WTC11 (cell line): ENCODE measurements around the gene MIEF1.

Experiments
- NFE2L1 ChIP-seq: sonication (generic); formaldehyde crosslinking; IDR thresholded peaks from 2 replicates; pipeline ENCODE4 v1.8.1; 2023; ENCODE audit warnings: missing genetic modification reagents
- NFYB ChIP-seq: sonication (generic); formaldehyde crosslinking; conservative IDR thresholded peaks from 2 replicates; pipeline ENCODE4 v1.8.0; 2022; ENCODE audit warnings: low read depth, missing genetic modification reagents
- RELA ChIP-seq: sonication (generic); formaldehyde crosslinking; IDR thresholded peaks from 2 replicates; pipeline ENCODE4 v1.8.1; 2022; ENCODE audit warnings: missing genetic modification reagents, mild to moderate bottlenecking, borderline replicate concordance
- SMAD4 ChIP-seq: sonication (generic); formaldehyde crosslinking; IDR thresholded peaks from 2 replicates; pipeline ENCODE4 v1.8.0; 2022; ENCODE audit warnings: mild to moderate bottlenecking, missing genetic modification reagents
- TCF7 ChIP-seq: sonication (generic); formaldehyde crosslinking; IDR thresholded peaks from 2 replicates; pipeline ENCODE4 v1.8.0; 2022; ENCODE audit warnings: mild to moderate bottlenecking, low read depth, missing genetic modification reagents, moderate library complexity
- ZBTB21 ChIP-seq: sonication (generic); formaldehyde crosslinking; IDR thresholded peaks from 2 replicates; pipeline ENCODE4 v1.8.1; 2023; ENCODE audit warnings: mild to moderate bottlenecking, missing genetic modification reagents, borderline replicate concordance
- TF ChIP-seq, protein P1 (sequence below): sonication (generic); formaldehyde crosslinking; IDR thresholded peaks from 2 replicates; pipeline ENCODE4 v1.8.0; 2022; ENCODE audit warnings: mild to moderate bottlenecking, missing genetic modification reagents
- TF ChIP-seq, protein P2 (sequence below): fragments of 200-600 bp; IDR thresholded peaks from 2 replicates; pipeline ENCODE4 v1.8.0; 2022; ENCODE audit warnings: antibody characterized with exemption
- TF ChIP-seq, protein P3 (sequence below): sonication (generic); formaldehyde crosslinking; IDR thresholded peaks from 2 replicates; pipeline ENCODE4 v1.8.1; 2022; ENCODE audit warnings: missing genetic modification reagents, borderline replicate concordance
- TF ChIP-seq, protein P4 (sequence below): fragments of 250-450 bp; sonication (Bioruptor Pico); IDR thresholded peaks from 2 replicates; pipeline ENCODE4 v1.9.0; 2021; ENCODE audit warnings: moderate library complexity, mild to moderate bottlenecking, inconsistent platforms, borderline replicate concordance
- TF ChIP-seq, protein P5 (sequence below): sonication (generic); formaldehyde crosslinking; IDR thresholded peaks from 2 replicates; pipeline ENCODE4 v1.8.1; 2022; ENCODE audit warnings: mild to moderate bottlenecking, missing genetic modification reagents, moderate library complexity, borderline replicate concordance

DNA sequence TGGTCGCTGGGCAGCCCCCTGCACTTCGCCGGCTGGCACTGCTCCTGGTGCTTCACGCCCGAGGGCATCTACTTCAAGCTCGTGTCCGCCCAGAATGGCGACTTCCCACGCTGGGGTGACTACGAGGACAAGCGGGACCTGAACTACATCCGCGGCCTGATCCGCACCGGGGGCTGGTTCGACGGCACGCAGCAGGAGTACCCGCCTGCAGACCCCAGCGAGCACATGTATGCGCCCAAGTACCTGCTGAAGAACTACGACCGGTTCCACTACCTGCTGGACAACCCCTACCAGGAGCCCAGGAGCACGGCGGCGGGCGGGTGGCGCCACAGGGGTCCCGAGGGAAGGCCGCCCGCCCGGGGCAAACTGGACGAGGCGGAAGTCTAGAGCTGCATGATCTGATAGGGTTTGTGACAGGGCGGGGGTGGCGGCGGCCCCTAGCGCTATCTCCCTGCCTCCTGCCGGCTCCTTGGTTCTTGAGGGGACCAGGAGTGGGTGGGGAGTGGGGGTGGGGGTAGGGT lies 13.5 kb upstream of the MIEF1 start:
- TF ChIP-seq, protein P1, sequence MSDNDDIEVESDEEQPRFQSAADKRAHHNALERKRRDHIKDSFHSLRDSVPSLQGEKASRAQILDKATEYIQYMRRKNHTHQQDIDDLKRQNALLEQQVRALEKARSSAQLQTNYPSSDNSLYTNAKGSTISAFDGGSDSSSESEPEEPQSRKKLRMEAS (CRISPR knock-in tag): no peak
- TF ChIP-seq NFYB (CRISPR knock-in tag): no peak
- TF ChIP-seq, protein P2, sequence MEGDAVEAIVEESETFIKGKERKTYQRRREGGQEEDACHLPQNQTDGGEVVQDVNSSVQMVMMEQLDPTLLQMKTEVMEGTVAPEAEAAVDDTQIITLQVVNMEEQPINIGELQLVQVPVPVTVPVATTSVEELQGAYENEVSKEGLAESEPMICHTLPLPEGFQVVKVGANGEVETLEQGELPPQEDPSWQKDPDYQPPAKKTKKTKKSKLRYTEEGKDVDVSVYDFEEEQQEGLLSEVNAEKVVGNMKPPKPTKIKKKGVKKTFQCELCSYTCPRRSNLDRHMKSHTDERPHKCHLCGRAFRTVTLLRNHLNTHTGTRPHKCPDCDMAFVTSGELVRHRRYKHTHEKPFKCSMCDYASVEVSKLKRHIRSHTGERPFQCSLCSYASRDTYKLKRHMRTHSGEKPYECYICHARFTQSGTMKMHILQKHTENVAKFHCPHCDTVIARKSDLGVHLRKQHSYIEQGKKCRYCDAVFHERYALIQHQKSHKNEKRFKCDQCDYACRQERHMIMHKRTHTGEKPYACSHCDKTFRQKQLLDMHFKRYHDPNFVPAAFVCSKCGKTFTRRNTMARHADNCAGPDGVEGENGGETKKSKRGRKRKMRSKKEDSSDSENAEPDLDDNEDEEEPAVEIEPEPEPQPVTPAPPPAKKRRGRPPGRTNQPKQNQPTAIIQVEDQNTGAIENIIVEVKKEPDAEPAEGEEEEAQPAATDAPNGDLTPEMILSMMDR: no peak
- TF ChIP-seq SMAD4 (CRISPR knock-in tag): no peak
- TF ChIP-seq, protein P3, sequence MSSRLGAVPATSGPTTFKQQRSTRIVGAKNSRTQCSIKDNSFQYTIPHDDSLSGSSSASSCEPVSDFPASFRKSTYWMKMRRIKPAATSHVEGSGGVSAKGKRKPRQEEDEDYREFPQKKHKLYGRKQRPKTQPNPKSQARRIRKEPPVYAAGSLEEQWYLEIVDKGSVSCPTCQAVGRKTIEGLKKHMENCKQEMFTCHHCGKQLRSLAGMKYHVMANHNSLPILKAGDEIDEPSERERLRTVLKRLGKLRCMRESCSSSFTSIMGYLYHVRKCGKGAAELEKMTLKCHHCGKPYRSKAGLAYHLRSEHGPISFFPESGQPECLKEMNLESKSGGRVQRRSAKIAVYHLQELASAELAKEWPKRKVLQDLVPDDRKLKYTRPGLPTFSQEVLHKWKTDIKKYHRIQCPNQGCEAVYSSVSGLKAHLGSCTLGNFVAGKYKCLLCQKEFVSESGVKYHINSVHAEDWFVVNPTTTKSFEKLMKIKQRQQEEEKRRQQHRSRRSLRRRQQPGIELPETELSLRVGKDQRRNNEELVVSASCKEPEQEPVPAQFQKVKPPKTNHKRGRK: no peak
- TF ChIP-seq RELA: no peak
- TF ChIP-seq ZBTB21: no peak
- no peak for TF ChIP-seq NFE2L1
- TF ChIP-seq, protein P4, sequence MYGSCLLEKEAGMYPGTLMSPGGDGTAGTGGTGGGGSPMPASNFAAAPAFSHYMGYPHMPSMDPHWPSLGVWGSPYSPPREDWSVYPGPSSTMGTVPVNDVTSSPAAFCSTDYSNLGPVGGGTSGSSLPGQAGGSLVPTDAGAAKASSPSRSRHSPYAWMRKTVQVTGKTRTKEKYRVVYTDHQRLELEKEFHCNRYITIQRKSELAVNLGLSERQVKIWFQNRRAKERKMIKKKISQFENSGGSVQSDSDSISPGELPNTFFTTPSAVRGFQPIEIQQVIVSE (CRISPR knock-in tag): no peak
- no peak for TF ChIP-seq TCF7 (CRISPR knock-in tag)
- TF ChIP-seq, protein P5, sequence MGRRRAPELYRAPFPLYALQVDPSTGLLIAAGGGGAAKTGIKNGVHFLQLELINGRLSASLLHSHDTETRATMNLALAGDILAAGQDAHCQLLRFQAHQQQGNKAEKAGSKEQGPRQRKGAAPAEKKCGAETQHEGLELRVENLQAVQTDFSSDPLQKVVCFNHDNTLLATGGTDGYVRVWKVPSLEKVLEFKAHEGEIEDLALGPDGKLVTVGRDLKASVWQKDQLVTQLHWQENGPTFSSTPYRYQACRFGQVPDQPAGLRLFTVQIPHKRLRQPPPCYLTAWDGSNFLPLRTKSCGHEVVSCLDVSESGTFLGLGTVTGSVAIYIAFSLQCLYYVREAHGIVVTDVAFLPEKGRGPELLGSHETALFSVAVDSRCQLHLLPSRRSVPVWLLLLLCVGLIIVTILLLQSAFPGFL (CRISPR knock-in tag): no peak
